LoVo (cell line): ENCODE results near the gene RXRA.

Experiments used
- DNase-seq: peaks from one replicate; pipeline ENCODE4 v3.0.0-alpha.2; 2016; ENCODE audit warnings: low spot score

RXRA gene

DNA sequence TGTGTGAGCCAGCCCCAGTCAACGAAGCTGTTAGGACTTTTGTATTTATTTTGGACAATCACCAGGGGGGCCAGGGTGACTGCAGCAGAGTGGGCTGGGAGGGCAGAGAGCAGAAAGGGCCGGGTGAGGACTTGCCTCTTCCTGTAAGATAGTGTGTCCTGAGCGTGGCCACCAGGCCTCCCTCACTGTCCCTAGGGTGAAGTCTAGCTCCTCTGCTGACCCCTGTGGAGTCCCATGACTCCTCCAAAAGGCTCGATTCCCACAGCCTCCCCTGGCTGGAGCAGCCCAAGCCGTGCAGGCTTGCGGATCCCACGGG is 147.8 kb downstream of the RXRA start:
- no peak for DNase-seq

DNA sequence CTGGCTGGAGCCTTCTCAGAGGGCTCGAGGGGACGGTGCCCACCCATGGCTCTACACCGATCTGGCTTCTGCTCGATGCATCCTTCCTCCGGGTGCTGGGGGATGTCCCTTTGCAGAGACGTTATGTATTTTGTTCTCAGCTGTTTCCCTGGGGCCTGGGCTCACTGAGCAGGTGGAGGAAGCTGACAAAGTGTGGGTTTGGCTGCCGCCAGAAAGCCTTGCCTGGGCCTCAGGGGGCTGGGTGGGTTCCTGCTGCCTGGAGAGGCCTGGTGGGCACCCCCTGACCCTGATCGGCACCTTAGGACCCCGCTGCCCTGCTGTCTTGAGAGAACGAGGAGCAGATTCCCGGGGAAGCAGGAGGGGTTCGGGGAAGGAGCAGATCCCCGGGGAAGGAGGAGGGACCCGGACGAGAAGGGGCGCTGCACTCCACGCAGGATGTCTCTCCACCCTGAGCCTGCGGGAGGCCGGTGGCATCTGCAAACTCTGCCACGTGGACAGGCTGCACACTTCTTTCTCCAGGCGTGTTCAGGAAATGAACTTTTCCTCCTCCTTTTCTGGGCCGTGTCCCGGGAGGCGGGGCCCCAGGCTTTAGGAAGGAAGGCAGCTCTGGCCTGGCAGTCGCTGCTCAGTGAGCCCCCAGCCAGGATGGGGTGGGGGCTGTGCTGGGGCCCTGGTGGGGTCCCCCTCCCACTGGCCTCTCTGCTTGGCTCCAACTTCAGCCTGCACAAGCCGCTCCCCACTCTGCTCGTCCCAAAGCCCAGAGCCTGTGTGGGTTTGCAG is 148.9 kb downstream of the RXRA start:
- DNase-seq: no peak

DNA sequence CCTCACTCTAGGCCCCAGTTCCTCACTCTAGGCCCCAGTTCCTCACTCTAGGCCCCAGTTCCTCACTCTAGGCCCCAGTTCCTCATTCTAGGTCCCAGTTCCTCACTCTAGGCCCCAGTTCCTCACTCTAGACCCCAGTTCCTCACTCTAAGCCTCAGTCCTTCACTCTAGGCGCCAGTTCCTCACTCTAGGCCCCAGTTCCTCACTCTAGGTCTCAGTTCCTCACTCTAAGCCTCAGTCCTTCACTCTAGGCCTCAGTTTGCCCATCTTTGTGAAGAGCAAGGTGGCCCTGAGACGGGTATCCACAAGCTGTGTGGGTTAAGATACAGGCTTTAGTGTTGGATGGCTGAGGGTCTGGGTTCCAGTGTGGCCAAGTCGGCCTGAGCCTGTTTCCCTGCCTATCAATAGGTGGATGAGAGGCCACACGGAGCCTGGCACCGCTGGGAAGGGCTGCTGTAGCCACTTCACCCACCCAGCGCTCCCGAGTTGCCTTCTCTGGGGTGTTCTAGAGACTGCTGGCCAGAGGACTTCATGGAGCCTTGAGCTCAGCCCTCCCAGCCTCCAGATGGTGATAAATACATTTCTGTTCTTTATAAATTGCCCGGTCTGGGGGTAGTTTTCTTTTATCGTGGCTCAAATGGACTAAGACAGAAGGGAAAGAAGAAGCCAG is 150.2 kb downstream of the RXRA start:
- DNase-seq: no peak

DNA sequence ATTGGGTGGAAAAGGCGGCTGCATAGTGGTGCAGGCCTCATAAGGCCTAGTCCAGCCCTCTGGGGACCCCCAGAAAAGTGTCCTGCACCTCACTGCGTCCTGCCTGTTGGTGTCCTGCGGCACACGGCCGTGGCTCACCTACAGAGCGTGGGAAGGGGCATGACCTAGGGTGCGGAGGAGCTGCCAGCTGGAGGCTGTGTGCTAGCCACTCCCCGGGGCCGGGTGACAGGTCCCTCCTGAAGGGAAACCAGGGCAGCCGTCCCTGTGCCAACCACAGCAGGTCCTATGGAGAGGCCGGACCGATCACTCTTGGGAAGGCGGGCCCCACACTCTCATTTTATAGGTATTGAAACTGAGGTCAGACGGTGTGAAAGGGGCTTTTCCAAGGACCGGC is 150.7 kb downstream of the RXRA start:
- DNase-seq: no peak

DNA sequence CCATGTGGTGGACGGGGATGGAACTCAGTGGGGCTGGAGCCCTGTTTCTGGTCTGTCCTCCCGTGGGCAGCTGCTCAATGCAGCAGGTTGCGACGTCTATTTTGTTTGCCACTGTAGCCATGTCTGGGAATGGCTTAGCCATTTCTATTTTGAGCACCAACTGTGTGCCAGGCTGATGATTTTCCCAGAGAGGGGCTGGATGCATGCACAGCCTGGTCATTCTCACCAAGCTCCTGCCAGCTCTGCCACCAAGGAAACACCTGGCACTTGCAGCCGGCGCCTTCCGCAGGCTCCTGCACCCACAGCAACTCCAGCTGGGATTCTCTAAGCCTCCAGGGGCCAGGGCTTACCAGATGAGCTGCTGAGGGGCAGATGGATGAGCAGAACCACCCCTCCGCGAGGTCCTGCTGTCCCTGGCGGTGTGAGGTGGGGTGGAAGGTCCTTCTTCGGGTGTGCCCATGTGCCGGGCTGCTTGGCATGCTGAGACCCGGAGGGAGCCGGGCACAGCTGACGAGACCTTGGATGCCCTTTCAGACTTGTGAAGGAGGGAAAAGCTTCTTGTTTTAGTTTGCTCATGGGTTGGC is 151.2 kb downstream of the RXRA start:
- DNase-seq: no peak

DNA sequence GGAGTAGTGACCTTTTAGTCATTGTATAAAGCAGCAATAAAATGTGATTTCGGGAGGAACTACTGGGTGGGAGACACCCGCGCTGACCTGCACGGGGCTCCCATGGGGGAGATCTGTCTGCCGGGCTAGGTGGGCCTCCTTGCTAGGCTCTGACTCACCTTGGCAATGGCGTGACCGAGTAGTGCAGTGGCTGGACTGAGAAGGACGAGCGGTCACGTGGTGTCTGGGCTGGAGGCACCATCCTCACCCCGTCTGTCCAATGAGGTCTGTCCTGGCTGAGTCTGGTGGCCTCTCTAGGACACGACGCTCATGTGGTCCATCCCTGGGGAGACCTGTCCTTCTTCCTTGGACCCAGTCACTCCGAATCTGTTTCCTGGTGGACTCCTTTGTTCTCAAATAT is 151.7 kb downstream of the RXRA start:
- DNase-seq: no peak

DNA sequence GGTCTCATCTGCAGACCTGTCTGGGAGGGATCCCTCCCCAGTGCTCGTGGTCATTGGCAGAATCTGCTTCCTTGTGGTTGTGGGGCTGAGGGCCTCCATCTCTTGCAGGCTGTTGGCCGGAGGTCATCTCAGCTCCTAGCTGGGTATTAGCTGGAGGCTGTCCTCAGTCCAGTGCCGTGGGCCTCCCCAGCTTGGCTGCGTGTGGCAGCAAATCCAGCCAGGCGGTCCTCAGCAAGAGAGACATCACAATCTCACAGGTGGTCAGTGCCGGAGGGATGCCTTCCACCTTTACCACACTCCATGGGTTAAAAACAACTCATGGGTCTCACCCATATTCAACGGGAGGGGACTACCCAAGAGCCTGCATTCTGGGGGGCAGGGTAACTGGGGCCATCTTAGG is 155.5 kb downstream of the RXRA start:
- DNase-seq: no peak

DNA sequence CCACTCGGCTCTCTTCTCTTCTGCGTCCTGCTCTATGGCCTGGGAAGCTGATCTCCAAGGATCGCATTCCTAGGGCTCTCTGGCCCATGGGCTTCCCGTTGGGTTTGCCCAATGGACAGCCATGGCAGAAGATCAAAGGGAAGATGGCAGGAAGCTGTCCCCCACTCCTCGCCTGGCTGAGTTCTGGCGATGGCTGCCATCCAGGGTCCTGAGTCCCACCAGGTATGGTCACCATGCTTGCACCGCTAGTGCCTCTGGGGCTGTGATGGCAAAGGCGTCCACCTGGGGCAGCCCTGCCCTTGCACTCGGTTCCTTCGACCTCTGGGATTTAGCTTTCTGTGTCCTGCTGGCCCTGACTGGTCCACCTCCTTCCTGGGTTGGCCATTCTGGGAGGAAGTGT is 156.0 kb downstream of the RXRA start:
- no peak for DNase-seq

DNA sequence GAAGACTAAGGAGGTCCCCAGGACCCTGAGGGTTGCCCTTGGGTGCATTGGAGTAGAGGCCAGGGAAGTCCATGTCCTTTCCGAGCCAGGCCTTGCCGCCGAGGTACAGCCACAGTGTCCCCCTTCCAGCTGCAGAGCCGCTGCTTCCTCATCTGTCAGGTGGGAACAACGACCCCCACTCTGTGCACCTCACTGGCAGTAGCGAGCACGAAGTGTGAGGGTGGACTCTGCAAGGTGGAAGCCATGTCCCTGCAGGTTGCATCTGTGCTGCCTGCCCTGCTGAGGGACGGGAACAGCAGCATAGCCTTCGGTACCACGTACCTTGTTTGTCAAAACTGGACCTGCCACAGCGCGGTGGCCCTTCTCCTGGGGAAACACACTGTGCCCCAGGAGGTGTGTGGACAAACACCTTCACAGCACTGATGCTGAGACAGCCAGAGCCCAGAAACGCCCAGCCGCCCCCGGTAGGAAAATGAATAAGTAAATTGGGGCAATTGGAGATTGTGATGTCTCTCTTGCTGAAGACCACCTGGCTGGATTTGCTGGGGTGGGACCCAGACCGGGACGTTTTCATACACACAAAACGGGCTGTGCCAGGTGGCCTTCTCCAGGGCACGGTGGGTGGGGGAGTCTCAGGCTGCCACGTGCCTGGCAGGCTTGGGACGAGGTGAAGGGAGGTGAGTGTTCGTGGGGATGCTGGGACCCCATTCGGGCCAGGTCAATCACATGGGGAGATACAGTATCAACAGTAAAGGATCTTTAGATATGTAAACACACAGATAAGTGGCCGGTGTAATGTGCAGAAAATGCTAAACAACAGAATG is 157.3 kb downstream of the RXRA start:
- DNase-seq: no peak

DNA sequence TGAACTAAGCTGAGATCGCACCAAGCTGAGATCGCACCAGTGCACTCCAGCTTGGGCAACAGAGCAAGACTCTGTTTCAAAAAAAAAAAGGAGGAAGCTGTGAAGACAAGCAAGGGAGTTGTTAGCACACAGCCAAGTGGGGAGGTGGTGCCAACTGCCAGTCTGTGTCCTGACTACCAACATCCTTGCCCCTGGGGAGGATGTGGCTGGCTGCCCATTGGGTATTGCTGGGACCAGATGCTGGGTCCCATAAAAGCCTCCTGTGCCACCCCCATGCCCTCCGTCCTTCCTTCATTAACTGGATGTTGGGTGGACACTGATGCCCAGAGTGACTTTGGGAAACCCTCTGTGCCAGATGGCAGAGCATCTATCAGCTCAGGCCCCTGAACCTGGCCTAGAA is 158.2 kb downstream of the RXRA start:
- DNase-seq: no peak

DNA sequence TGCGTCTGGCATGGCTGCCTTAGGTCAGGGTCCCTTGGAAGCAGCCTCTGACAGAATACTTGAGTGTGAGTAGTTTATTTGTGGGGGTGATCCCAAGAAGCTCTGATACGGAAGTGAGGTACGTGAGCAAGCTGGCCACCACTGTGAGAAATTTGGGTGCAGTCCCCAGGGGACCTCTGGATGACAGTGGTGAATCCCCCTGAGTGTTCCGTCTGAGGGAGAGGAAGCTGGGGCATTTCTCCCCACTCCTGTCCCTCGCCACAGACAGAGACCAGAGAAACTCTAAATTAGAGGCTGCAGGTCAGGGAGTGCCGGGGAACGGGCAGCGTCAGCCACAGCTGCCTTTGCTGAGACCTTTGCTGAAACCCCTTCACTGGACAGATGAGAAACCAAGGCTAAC is 159.4 kb downstream of the RXRA start:
- DNase-seq: no peak

DNA sequence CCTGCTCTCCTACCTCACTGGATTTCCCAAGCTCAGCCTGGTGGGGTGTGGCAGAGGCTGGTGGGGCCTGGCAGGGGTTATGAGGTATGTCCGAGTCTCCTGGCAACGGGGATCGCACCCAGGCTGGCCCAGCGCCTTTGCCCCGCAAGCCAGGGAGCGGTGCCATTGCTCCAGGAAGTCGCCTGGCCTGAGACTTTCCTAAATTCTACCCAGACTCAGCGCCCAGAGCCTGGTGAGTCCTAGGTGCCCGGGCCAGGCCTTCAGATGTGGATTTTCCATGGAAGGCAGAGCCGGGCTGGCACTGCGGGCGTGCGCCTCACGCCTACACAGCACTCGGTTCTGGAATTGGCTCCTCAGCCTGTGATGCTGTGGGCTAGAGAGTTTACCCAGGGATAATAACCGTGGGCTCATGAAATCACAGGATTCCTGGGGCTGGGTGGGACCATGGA is 159.9 kb downstream of the RXRA start:
- DNase-seq: no peak

DNA sequence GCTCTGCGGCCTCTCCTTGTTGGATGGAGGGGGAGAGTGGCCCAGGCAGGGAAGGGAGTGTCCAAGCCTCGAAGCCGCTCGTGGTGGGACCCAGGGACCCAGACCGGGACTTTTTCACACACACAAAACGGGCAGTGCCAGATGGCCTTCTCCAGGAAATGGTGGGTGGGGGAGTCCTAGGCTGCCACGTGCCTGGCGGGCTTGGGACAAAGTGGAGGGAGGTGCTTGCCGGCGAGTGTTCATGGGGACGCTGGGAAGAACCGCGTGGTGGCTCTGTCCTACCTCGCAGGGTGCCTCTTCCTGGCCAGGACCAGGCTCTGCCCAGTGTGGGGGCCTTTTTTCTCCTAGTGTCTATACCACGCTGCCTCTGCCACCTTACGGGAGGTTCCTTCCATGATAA is 160.3 kb downstream of the RXRA start:
- no peak for DNase-seq
